Measurements from ENCODE around the gene PACS2.

DNA sequence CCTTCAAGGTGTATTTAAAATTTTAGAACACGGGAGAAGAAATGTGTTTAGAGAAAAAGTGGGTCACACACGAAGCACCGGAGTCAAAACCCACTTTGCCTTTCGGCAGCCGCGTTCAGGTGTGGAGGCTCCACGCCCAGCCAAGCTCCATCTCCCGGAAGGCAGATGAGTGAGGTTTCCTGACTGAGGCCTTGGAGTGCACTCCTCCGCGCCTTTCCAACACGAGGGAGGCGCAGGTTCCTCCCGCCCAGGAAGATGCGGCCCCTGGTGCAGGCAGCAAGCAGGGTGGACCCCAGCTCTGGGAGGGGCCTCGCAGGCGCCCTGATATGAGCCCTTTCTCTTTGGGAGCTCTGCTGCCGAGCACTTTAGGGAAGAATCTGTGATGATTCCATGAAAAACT, 127.6 kb downstream of the PACS2 start:
- TF ChIP-seq, protein P1, sequence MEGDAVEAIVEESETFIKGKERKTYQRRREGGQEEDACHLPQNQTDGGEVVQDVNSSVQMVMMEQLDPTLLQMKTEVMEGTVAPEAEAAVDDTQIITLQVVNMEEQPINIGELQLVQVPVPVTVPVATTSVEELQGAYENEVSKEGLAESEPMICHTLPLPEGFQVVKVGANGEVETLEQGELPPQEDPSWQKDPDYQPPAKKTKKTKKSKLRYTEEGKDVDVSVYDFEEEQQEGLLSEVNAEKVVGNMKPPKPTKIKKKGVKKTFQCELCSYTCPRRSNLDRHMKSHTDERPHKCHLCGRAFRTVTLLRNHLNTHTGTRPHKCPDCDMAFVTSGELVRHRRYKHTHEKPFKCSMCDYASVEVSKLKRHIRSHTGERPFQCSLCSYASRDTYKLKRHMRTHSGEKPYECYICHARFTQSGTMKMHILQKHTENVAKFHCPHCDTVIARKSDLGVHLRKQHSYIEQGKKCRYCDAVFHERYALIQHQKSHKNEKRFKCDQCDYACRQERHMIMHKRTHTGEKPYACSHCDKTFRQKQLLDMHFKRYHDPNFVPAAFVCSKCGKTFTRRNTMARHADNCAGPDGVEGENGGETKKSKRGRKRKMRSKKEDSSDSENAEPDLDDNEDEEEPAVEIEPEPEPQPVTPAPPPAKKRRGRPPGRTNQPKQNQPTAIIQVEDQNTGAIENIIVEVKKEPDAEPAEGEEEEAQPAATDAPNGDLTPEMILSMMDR (IDR thresholded peaks at IDR 0.05): no peak
- no peak for TF ChIP-seq POLR2A (IDR thresholded peaks at IDR 0.05)
